ENCODE data around the gene HCK.
"Not testable (repeated sequence)": the region's sequence is repeated elsewhere in the genome, so short reads cannot be mapped to it uniquely, and the experiment has no call there.

Gene HCK

DNA sequence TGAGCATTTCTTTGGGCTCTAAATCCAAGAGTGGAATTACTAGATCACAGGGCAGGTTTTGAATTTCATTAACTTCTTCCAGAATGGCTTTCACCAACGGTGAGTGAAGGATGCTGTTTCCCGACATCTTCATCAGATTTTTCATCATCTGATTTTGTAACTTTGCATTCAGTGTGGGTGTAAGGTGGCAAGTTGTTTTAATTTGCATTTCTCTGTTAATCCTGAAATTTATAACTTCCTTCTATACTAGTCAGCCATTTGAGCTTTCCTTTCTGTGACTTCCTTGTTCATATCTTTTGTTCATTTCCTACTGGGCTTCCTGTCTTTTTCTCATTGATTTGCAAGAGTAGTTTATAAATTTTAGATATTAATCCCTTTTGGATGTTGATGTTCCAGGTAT is 18.7 kb upstream of the HCK start:
- no peaks in the 10 kb centered on the region for H3K4me1 ChIP-seq (ENCODE audit: insufficient read depth, low read length)
- H3K27me3 ChIP-seq (ENCODE audit: insufficient read depth, low read length), result no peaks in the 10 kb centered on the region; the same call in 1 of the 2 replicates
- H3K9me3 ChIP-seq (ENCODE audit: insufficient read depth, low read depth, low read length), result no peaks in the 10 kb centered on the region
- no peak overlapping the region for H3K9ac ChIP-seq (ENCODE audit: low read depth, low read length)
- H3K27ac ChIP-seq (ENCODE audit: low read length), result no peak overlapping the region
- H3K4me3 ChIP-seq (ENCODE audit: low read length), result no peak overlapping the region
- no peaks in the 10 kb centered on the region for H3K36me3 ChIP-seq (ENCODE audit: insufficient read depth, low read depth, low read length)

DNA sequence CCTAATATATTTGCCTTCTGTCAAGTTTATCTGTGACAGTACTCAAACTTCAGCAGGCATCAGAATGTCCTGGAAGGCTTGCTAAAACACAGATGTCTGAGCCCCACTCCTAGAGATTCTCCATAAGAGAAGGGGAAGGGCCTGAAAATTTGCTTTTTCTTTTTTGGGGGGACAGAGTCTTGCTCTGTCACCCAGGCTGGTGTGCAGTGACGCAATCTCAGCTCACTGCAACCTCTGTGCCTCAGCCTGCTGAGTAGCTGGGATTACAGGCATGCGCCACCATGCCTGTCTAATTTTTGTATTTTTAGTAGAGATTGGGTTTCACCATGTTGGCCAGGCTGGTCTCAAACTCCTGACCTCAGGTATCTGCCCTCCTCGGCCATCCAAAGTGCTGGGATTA is 18.3 kb upstream of the HCK start:
- not testable (repeated sequence) for H3K4me1 ChIP-seq (ENCODE audit: insufficient read depth, low read length); H3K27me3 ChIP-seq (ENCODE audit: insufficient read depth, low read length); H3K9ac ChIP-seq (ENCODE audit: low read depth, low read length); H3K4me3 ChIP-seq (ENCODE audit: low read length); H3K9me3 ChIP-seq (ENCODE audit: insufficient read depth, low read depth, low read length); H3K27ac ChIP-seq (ENCODE audit: low read length); H3K36me3 ChIP-seq (ENCODE audit: insufficient read depth, low read depth, low read length)

DNA sequence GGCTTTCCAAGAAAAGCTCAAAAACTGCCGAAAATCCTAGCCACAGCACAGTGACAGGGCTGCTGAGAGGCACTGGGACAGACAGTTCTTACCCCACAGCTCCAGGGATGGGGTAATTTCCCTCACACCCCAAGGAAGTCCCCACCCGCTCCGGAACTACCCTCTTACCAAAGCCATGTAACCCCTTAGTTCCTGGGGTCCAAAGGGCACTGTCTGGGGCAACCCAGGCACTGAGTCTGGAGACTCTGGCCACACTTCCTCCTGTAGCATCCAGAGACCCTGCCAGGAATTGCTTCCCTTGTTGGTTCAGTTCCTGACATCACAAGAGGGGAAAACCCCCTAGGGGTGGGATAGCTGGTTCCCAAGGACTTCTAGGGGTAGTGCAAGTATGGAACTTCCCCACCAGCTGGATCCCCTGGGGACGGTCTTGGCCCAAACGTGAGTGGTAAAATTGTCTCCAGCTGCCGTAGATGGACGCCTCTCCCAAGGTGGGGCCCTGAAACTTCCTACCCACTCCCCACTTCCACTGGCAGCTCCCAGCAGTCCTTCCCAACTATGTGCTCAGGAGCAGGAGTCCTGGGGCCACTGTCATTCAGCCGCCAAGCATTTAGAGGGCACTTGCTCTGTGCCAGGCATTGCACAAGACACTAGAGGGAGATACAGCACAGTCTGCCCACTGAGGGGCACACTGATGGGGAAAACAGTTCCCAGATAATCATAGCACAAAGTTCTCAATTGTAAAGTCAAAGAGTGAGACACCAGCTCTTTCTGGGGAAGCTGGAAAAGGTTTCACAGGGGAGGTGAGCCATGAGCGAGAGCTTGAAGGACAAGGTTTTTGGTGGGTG is 17.2 kb upstream of the HCK start:
- H3K9ac ChIP-seq (ENCODE audit: low read depth, low read length), result no peak overlapping the region
- H3K4me1 ChIP-seq (ENCODE audit: insufficient read depth, low read length), result peaks cover 3% of the 10 kb centered on the region; the same call in 1 of the 2 replicates
- H3K27me3 ChIP-seq (ENCODE audit: insufficient read depth, low read length), result no peaks in the 10 kb centered on the region; the same call in 1 of the 2 replicates
- no peaks in the 10 kb centered on the region for H3K9me3 ChIP-seq (ENCODE audit: insufficient read depth, low read depth, low read length)
- no peak overlapping the region for H3K27ac ChIP-seq (ENCODE audit: low read length)
- H3K36me3 ChIP-seq (ENCODE audit: insufficient read depth, low read depth, low read length), result no peaks in the 10 kb centered on the region
- no peak overlapping the region for H3K4me3 ChIP-seq (ENCODE audit: low read length)

DNA sequence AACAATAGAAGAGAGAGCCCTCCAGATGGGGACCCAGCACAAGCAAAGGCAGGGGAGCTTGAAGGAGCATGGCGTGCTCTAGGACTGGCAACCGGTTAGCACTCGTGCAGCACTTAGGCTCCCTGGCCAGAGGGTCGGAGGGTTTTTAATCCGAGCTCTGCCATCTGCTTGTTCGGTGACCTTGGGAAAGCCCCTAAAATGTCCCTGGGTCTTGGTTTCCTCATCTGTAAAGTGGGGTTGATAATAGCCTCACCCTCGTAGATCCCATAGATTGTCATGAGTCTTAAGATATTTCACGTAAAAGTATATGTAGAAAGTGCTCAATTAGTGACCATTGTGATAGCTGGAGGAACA is 16.6 kb upstream of the HCK start:
- Histone ChIP-seq H3K4me3 (ENCODE audit: low read length) (no peak overlapping the region), H3K27me3 (ENCODE audit: insufficient read depth, low read length) (no peaks in the 10 kb centered on the region; the same call in 1 of the 2 replicates), H3K9me3 (ENCODE audit: insufficient read depth, low read depth, low read length) (no peaks in the 10 kb centered on the region), H3K36me3 (ENCODE audit: insufficient read depth, low read depth, low read length) (no peaks in the 10 kb centered on the region), H3K9ac (ENCODE audit: low read depth, low read length) (no peak overlapping the region), H3K4me1 (ENCODE audit: insufficient read depth, low read length) (peaks cover 7% of the 10 kb centered on the region; the same call in 1 of the 2 replicates), H3K27ac (ENCODE audit: low read length) (no peak overlapping the region)

DNA sequence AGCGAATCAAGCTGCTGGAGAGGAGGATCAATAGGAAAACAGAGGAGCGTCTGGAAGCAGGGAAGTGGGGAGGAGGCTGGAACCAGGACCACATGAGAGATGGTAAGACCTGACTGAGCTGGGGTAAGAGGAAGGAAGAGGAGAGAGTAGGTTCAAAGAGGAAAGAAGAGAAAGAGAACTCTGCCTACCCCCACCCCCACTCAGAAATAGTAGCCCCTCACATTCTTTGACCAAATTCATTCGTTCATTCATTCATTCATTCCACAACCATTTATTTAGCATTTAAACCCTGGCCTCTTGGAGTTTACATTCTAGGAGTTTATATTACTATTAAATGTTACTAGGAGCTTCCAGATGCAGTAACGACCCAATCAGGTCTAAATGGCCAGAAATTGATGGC is 15.8 kb upstream of the HCK start:
- Histone ChIP-seq H3K9me3 (ENCODE audit: insufficient read depth, low read depth, low read length) (no peaks in the 10 kb centered on the region), H3K4me3 (ENCODE audit: low read length) (no peak overlapping the region), H3K36me3 (ENCODE audit: insufficient read depth, low read depth, low read length) (no peaks in the 10 kb centered on the region), H3K9ac (ENCODE audit: low read depth, low read length) (no peak overlapping the region), H3K27ac (ENCODE audit: low read length) (no peak overlapping the region), H3K4me1 (ENCODE audit: insufficient read depth, low read length) (peaks cover 7% of the 10 kb centered on the region; the same call in 1 of the 2 replicates), H3K27me3 (ENCODE audit: insufficient read depth, low read length) (no peaks in the 10 kb centered on the region; the same call in 1 of the 2 replicates)

DNA sequence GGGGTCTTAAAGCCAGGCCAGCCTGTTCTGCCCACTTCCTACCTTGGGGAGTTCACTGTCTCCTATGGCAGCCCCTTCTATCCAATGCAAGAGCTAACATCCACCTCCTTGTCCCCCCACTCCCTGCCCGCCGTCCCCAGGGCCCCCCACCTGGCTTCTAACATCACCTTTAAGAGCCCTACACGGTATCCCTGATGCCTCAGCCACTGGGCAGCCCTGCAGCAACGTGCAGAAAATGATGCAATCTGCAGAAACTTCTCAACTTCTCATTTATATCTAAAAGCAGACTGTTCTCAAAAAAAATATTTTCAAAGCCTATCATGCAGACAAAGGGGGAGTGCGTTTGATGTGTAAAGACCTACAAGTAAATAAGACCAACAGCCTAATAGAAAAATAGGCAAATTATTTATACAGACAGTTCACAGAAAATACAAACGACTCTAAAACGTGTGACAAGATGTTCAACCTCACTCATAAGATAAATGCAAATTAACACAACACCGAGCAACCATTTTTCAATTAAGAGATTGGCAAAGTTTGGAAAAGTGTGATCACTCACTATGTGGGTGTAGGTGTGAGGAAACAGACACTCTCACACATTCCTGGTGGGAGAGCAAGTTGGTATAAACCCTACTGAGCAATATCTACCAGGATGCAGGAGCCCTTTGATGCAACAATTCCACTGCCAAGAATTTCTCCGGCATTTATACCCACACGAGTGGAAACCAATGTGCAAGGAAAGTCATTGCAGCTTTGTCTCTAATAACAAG is 15.1 kb upstream of the HCK start:
- peaks cover 7% of the 10 kb centered on the region; the same call in 1 of the 2 replicates for H3K4me1 ChIP-seq (ENCODE audit: insufficient read depth, low read length)
- no peak overlapping the region for H3K27ac ChIP-seq (ENCODE audit: low read length)
- H3K4me3 ChIP-seq (ENCODE audit: low read length), result no peak overlapping the region
- H3K27me3 ChIP-seq (ENCODE audit: insufficient read depth, low read length), result no peaks in the 10 kb centered on the region; the same call in 1 of the 2 replicates
- no peaks in the 10 kb centered on the region for H3K36me3 ChIP-seq (ENCODE audit: insufficient read depth, low read depth, low read length)
- no peaks in the 10 kb centered on the region for H3K9me3 ChIP-seq (ENCODE audit: insufficient read depth, low read depth, low read length)
- H3K9ac ChIP-seq (ENCODE audit: low read depth, low read length), result no peak overlapping the region

DNA sequence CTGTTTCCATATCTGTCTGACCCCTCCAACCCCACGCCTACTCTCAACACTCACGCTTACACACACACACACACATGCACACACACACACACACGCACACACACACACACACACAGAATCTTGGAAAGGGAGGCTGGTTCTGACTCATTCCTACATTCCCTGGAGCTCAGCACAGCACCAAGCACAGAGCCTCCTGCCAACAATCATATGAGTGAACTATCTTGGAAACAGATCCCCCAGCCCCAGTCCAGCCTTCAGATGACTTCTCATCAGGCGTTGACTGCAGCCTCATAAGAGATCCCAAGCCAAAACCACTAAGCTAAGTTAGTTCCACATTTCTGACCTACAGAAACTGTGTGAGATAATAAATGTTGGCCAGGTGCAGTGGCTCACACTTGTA is 14.1 kb upstream of the HCK start:
- H3K36me3 ChIP-seq (ENCODE audit: insufficient read depth, low read depth, low read length), result no peaks in the 10 kb centered on the region
- peaks cover 7% of the 10 kb centered on the region; the same call in 1 of the 2 replicates for H3K4me1 ChIP-seq (ENCODE audit: insufficient read depth, low read length)
- H3K9ac ChIP-seq (ENCODE audit: low read depth, low read length), result no peak overlapping the region
- no peaks in the 10 kb centered on the region; the same call in 1 of the 2 replicates for H3K27me3 ChIP-seq (ENCODE audit: insufficient read depth, low read length)
- no peak overlapping the region for H3K27ac ChIP-seq (ENCODE audit: low read length)
- H3K4me3 ChIP-seq (ENCODE audit: low read length), result no peak overlapping the region
- H3K9me3 ChIP-seq (ENCODE audit: insufficient read depth, low read depth, low read length), result no peaks in the 10 kb centered on the region

DNA sequence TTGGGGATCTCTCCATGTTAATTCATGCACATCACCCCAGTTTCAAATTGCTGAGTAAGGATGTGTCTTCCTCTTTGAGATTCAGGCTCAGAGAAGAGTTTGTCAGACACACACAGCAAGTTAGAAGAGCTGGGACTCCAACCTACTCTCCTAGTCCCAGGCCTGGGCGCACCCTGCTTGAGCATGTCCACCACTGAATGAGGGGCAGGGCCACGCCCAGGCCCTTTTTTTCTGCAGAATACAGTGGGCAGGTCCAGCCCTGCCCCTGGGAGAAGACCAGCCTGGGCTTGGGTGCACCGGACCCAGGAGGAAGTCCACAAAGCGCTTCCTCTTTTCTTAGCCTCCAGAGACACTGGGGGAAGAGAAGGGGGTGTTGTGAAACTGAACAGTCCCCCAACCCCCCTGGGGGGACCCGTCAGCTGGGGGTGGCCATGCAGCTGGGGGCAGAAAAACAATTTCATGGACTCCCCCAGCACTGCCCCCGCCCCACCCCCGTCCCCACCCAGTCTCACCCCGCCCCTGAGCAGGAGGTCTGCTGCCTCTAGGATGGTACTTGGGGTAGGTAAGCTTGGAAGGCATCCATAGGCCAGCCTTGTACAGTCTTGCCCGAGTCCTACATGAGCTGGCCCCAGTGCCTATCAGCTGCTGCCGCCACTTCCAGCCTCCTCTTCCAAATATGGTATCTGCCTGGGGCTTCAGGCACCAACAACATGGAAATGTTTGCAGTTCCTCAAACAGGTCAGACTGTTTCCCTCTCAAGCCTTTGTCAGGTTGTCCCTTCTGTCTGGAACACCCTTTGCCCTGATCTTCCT is 11.7 kb upstream of the HCK start:
- H3K27me3 ChIP-seq (ENCODE audit: insufficient read depth, low read length), result no peaks in the 10 kb centered on the region
- H3K4me3 ChIP-seq (ENCODE audit: low read length), result no peak overlapping the region
- no peak overlapping the region for H3K27ac ChIP-seq (ENCODE audit: low read length)
- H3K36me3 ChIP-seq (ENCODE audit: insufficient read depth, low read depth, low read length), result no peaks in the 10 kb centered on the region
- peaks cover 7% of the 10 kb centered on the region; the same call in 1 of the 2 replicates for H3K4me1 ChIP-seq (ENCODE audit: insufficient read depth, low read length)
- H3K9me3 ChIP-seq (ENCODE audit: insufficient read depth, low read depth, low read length), result no peaks in the 10 kb centered on the region
- H3K9ac ChIP-seq (ENCODE audit: low read depth, low read length), result no peak overlapping the region

DNA sequence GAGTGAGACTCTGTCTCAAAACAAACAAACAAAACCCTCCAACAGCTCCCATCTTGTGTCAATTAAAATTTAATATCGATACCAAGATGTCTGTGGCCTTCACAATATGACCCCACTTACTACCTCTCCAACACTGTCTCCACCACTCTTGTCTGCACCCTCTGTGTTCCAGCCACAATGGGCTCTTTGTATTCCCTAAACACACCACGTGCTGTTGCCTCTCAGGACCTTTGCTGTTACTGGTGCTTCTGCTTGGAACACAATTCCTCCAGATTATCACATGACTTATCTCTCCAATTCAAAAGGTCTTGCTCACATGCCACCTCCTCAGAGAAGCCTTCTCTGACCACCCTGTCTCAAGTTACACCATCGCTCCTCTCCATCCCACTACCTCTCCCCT is 6.0 kb upstream of the HCK start:
- no peak overlapping the region for H3K9ac ChIP-seq (ENCODE audit: low read depth, low read length)
- H3K36me3 ChIP-seq (ENCODE audit: insufficient read depth, low read depth, low read length), result no peaks in the 10 kb centered on the region

DNA sequence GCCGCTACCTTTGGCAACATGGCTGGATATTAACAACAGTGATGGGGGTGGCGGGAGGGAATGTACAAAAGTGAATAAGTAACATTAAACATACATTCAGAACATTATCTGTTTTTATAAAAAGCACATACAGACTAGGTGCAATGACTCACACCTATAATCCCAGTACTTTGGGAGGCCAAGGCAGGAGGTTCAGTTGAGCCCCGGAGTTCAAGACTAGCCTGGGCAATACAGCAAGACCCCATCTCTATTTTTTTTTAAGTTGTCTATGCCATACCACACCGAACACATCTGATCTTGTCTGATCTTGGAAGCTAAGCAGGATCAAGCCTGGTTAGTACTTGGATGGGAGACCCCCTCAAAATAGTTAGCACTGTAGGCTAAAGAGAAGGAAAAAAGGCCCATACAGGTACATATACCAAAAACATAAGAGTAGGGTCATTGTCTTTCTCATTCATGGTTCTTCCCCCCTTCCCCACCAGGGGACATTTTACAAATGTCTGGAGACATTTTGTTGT is 1.7 kb upstream of the HCK start:
- Histone ChIP-seq H3K27ac (ENCODE audit: low read length) (no peak overlapping the region), H3K9me3 (ENCODE audit: insufficient read depth, low read depth, low read length) (no peaks in the 10 kb centered on the region), H3K27me3 (ENCODE audit: insufficient read depth, low read length) (peaks cover 64% of the 10 kb centered on the region), H3K4me3 (ENCODE audit: low read length) (no peak overlapping the region), H3K36me3 (ENCODE audit: insufficient read depth, low read depth, low read length) (no peaks in the 10 kb centered on the region), H3K9ac (ENCODE audit: low read depth, low read length) (no peak overlapping the region), H3K4me1 (ENCODE audit: insufficient read depth, low read length) (no peaks in the 10 kb centered on the region; the same call in 1 of the 2 replicates)

More for the DNA sequence above, 6.0 kb upstream of the HCK start:
- peaks cover 27% of the 10 kb centered on the region for H3K27me3 ChIP-seq (ENCODE audit: insufficient read depth, low read length)
- no peak overlapping the region for H3K27ac ChIP-seq (ENCODE audit: low read length)
- H3K4me3 ChIP-seq (ENCODE audit: low read length), result no peak overlapping the region
- H3K9me3 ChIP-seq (ENCODE audit: insufficient read depth, low read depth, low read length), result no peaks in the 10 kb centered on the region
- H3K4me1 ChIP-seq (ENCODE audit: insufficient read depth, low read length), result no peaks in the 10 kb centered on the region

DNA sequence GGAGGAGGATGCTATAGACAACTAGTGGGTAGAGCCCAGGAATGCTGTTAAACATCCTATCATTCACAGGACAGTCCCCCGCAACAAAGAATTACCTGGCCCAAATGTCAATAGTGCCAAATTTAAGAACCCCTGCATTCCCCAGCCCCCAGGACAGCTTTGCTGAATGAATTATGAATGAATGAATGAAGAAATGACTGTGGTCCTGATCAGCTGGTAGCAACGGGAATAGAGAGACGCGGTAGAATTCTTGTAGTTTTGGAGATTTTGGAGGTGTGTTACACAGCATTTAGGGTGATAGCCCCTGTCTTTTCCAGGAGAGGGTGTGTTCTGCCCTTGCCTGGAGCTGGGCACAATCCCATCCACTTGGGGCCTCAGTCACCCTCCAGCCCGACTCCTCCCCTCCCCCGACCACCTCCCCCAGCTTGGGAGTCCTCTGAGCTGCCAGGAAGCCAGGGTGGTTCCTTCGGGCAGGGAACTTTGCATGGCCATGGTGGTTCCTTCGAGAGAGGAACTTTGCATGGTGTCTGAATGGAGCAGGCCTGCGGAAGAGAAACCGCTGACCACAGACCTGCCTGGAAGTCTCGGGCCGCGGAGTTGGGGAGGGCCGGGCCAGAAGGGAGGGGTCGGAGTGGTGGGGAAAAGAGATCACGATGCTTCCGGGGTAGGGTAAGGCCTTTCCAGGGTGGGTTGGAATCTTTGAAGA is 1.0 kb upstream of the HCK start:
- Histone ChIP-seq H3K9ac (ENCODE audit: low read depth, low read length) (peak overlapping the region; percentile 15; the same call in 1 of the 2 replicates), H3K27ac (ENCODE audit: low read length) (no peak overlapping the region), H3K9me3 (ENCODE audit: insufficient read depth, low read depth, low read length) (no peaks in the 10 kb centered on the region), H3K36me3 (ENCODE audit: insufficient read depth, low read depth, low read length) (no peaks in the 10 kb centered on the region), H3K4me1 (ENCODE audit: insufficient read depth, low read length) (no peaks in the 10 kb centered on the region; the same call in 1 of the 2 replicates), H3K4me3 (ENCODE audit: low read length) (peak overlapping the region; percentile 65), H3K27me3 (ENCODE audit: insufficient read depth, low read length) (peaks cover 64% of the 10 kb centered on the region)
